ENCODE measurements around the gene TIGD1.
A peak's percentile ranks its signal among the peaks of the same experiment; 100 is the strongest.

Gene TIGD1

GRCh38 chr2:232549655-232550353 is 553 bp downstream of the TIGD1 start:
- ATAC-seq, result no peak
- Mint-ChIP-seq H3K36me3 (peaks cover 52% of the 10 kb centered on the region), H3K9me3 (no peaks in the 10 kb centered on the region), H3K4me3 (peak overlapping the region; percentile 89), H3K27ac (peak overlapping the region; percentile 98), H3K4me1 (peaks cover 63% of the 10 kb centered on the region)
- DNase-seq (ENCODE audit: low spot score in 2 of 2), result no peak

DNA sequence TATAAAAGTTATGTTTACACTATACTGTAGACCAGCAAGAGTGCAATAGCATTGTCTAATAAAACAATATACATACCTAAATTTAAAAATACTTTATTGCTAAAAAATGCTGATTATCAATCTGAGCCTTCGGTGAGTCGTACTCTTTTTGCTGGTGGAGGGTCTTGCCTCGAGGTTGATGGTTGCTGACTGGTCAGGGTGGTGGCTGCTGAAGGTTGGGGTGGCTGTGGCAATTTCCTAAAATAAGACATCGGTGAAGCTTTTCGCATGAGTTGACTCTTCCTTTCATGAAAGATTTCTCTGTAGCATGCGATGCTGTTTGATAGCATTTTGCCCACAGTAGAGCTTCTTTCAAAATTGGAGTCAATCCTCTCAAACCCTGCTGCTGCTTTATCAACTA is 2.4 kb downstream of the TIGD1 start:
- Mint-ChIP-seq H3K4me3 (no peak overlapping the region), H3K27ac (no peak overlapping the region), H3K36me3 (peaks cover 49% of the 10 kb centered on the region), H3K4me1 (peaks cover 60% of the 10 kb centered on the region), H3K9me3 (no peaks in the 10 kb centered on the region)
- no peak for DNase-seq (ENCODE audit: low spot score in 2 of 2)
- no peak for ATAC-seq

GRCh38 chr2:232545511-232546375 is 4.6 kb downstream of the TIGD1 start:
- H3K27ac Mint-ChIP-seq, result peak overlapping the region; percentile 58
- no peak for ATAC-seq
- H3K36me3 Mint-ChIP-seq, result peaks cover 31% of the 10 kb centered on the region
- DNase-seq (ENCODE audit: low spot score in 2 of 2), result no peak
- no peaks in the 10 kb centered on the region for H3K9me3 Mint-ChIP-seq
- H3K4me1 Mint-ChIP-seq, result peaks cover 52% of the 10 kb centered on the region
- H3K4me3 Mint-ChIP-seq, result no peak overlapping the region

DNA sequence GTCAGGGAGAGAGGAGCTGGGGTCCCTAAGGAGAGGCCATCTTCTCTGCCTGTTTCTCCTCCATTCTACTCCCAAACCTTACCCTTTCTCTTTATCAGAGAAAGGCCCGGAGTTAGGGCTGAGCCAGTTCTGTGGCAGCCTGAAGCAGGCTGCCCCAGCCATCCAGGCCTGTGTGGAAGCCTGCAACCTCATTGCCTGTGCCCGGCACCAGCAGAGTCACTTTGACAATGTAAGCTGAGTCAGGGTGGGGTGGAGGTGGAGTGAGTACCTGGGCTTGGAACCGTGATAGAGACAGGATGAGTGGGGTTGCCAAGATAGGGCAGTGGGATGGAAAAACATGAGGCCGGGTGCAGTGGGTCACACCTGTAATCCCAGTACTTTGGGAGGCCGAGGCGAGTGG is 5.7 kb downstream of the TIGD1 start:
- Mint-ChIP-seq H3K27ac (no peak overlapping the region), H3K4me3 (no peak overlapping the region), H3K36me3 (peaks cover 23% of the 10 kb centered on the region), H3K4me1 (peaks cover 50% of the 10 kb centered on the region), H3K9me3 (no peaks in the 10 kb centered on the region)
- DNase-seq (ENCODE audit: low spot score in 2 of 2), result no peak
- no peak for ATAC-seq

DNA sequence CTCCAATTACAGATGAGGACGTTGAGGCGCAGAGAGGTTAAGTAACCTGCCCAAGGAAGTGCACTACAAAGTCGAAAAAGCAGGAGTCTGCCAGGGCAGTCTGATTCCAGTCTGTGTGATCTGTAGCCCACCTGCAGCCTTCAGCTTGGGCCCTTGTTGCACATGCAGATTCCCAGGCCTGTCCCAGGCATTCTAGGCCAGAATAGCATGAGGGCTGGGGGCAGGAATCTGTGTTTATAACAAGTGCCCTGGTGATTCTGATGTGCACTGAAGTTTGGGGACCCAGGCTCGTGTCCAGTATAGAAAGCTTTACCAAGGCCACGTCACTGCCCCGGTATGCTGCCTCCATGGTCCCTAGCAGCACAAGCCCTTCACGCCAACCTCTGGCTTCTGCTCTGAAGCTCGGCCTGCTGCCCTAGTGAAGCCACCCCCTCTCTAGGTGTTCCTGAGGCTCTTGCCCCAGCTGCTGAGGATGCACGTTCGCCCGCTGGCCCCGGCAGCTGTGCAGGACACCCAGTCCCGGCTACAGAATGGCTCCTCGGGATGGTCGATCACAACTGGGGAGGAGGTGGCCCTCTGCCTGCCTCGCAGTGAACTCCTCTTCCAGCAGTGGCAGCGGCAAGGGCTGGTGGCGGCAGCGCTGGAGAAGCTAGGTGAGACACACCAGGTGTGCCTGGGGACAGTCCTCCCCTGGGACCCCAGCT is 6.3 kb downstream of the TIGD1 start:
- H3K36me3 Mint-ChIP-seq, result peaks cover 21% of the 10 kb centered on the region
- H3K9me3 Mint-ChIP-seq, result no peaks in the 10 kb centered on the region
- ATAC-seq (no peak), DNase-seq (ENCODE audit: low spot score in 2 of 2) (no peak)
- H3K27ac Mint-ChIP-seq, result no peak overlapping the region
- H3K4me3 Mint-ChIP-seq, result no peak overlapping the region
- H3K4me1 Mint-ChIP-seq, result peaks cover 44% of the 10 kb centered on the region

DNA sequence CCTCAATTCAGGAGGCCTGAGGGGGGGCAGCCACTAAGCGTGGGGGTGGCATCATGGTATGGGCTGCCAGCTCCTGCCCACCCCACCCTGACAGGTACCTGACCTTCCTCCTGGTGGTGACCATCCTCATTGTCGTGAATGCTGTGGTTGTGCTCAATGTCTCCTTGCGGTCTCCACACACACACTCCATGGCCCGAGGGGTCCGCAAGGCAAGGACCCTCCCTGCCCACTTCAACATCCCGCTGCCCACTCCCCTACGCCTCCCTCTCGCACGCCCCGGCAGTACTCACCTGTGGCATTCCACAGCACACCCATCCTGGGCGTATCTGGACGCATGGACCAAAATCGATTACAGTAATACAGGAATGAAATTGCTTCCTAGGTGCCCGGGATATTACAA is 6.9 kb downstream of the TIGD1 start:
- peaks cover 21% of the 10 kb centered on the region for H3K36me3 Mint-ChIP-seq
- H3K27ac Mint-ChIP-seq, result no peak overlapping the region
- no peak for DNase-seq (ENCODE audit: low spot score in 2 of 2)
- peaks cover 39% of the 10 kb centered on the region for H3K4me1 Mint-ChIP-seq
- no peaks in the 10 kb centered on the region for H3K9me3 Mint-ChIP-seq
- no peak overlapping the region for H3K4me3 Mint-ChIP-seq
- no peak for ATAC-seq

GRCh38 chr2:232542715-232543467 is 7.5 kb downstream of the TIGD1 start:
- ATAC-seq (no peak), DNase-seq (ENCODE audit: low spot score in 2 of 2) (no peak)
- H3K27ac Mint-ChIP-seq, result no peak overlapping the region

GRCh38 chr2:232541961-232542714 is 8.2 kb downstream of the TIGD1 start:
- DNase-seq (ENCODE audit: low spot score in 2 of 2), result no peak
- Mint-ChIP-seq H3K36me3 (peaks cover 18% of the 10 kb centered on the region), H3K27ac (peak overlapping the region; percentile 58), H3K4me3 (no peak overlapping the region), H3K4me1 (peaks cover 39% of the 10 kb centered on the region), H3K9me3 (no peaks in the 10 kb centered on the region)
- ATAC-seq, result no peak

More at GRCh38 chr2:232542715-232543467, 7.5 kb downstream of the TIGD1 start:
- H3K36me3 Mint-ChIP-seq, result peaks cover 21% of the 10 kb centered on the region
- H3K4me3 Mint-ChIP-seq, result no peak overlapping the region
- H3K9me3 Mint-ChIP-seq, result no peaks in the 10 kb centered on the region
- H3K4me1 Mint-ChIP-seq, result peaks cover 39% of the 10 kb centered on the region

DNA sequence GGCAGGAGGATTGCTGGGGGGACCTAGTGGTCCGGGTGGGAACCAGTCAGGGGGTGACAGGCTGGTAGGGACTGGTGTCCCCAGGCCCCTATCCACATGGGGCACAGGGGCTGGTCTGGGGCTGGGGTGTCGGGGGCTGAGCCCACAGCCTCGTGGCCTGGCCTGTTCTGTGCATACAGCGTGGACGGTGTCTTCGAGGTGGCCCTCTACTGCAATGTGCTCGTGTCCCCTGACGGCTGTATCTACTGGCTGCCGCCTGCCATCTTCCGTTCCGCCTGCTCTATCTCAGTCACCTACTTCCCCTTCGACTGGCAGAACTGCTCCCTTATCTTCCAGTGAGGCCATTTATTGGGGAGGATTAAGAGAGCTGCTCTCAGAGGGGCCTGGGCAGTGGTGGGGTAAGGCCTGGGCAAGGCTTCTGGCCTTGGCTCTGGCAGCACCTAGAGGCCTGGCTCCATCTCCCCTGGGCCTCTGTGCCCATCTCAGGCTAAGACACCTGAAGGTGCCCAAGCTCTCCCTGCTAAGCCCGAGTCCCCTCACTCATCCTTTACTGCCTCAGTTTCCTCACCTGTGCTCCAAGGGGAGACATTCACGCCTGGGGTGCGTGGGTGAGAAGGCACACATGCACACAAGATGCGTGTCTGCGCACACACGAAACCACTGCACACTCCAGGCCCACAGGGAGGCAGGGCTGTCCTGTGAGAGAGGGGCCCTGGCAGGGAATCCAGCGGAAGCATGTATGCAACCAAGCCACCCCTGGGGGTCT is 9.0 kb downstream of the TIGD1 start:
- Mint-ChIP-seq H3K4me1 (peaks cover 34% of the 10 kb centered on the region), H3K36me3 (peaks cover 11% of the 10 kb centered on the region), H3K27ac (peak overlapping the region; percentile 58), H3K4me3 (no peak overlapping the region), H3K9me3 (no peaks in the 10 kb centered on the region)
- ATAC-seq (no peak), DNase-seq (ENCODE audit: low spot score in 2 of 2) (no peak)

DNA sequence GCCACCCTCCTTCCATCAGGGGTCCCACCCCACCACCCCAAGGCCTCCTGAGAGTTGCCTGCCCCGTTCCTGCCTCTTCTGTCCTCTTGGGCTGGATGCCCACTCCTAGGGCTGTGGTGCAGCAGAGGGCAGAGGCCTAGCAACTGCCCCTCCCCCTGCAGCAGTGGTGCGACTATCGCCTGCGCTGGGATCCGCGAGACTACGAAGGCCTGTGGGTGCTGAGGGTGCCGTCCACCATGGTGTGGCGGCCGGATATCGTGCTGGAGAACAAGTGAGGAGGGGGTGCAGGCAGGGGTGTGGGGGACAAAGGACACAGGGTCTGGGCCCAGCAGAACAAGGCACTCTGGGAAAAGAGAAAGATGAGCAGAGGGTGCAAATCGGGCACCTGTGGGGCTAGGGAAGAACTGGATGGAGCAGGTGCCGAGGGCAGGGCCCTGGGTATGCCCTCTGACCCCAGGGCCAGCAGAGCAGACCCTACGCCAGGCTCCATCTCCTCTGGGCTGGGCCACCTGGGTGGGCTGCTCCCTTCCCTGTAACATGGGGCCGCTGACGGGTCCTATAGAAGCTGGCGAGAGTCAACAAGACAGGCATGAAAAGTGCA is 9.8 kb downstream of the TIGD1 start:
- no peak overlapping the region for H3K4me3 Mint-ChIP-seq
- no peak overlapping the region for H3K27ac Mint-ChIP-seq
- no peak for ATAC-seq
- peaks cover 6% of the 10 kb centered on the region for H3K36me3 Mint-ChIP-seq
- DNase-seq (ENCODE audit: low spot score in 2 of 2), result no peak
- H3K4me1 Mint-ChIP-seq, result peaks cover 32% of the 10 kb centered on the region
- no peaks in the 10 kb centered on the region for H3K9me3 Mint-ChIP-seq

- Mint-ChIP-seq H3K36me3 (no peaks in the 10 kb centered on the region), H3K9me3 (no peaks in the 10 kb centered on the region), H3K4me3 (no peak within 1 kb of the TSS), H3K27ac (no peak within 1 kb of the TSS), H3K4me1 (peaks cover 28% of the 10 kb centered on the region)
- DNase-seq (ENCODE audit: low spot score in 2 of 2), result no peak
- ATAC-seq, result no peak
These were observed 10.8 kb downstream of the TIGD1 start, which contains the start of gene CHRNG for GRCh38 chr2:232539298-232540231. Gene CHRNG (plus strand): TSS chr2:232539692. CDS start chr2:232539748, 56 bp downstream.

DNA sequence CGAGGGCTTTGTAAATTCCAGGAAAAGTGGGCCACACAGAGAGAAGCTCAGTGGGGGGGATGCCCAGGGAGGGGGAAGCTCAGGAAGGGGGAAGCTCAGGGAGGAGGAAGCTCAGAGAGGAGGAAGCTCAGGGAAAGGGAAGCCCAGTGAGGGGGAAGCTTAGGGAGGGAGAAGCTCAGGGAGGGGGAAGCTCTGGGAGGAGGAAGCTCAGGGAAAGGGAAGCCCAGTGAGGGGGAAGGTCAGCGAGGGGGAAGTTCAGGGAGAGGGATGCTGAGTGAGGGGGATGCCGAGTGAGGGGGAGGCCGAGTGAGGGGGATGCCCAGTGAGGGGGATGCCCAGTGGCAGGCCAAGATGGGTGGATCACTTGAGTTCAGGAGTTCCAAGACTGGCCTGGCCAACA is 11.7 kb downstream of the TIGD1 start:
- H3K4me1 Mint-ChIP-seq, result peaks cover 22% of the 10 kb centered on the region
- no peak overlapping the region for H3K4me3 Mint-ChIP-seq
- H3K27ac Mint-ChIP-seq, result no peak overlapping the region
- H3K9me3 Mint-ChIP-seq, result no peaks in the 10 kb centered on the region
- DNase-seq (ENCODE audit: low spot score in 2 of 2) (no peak), ATAC-seq (no peak)
- no peaks in the 10 kb centered on the region for H3K36me3 Mint-ChIP-seq

DNA sequence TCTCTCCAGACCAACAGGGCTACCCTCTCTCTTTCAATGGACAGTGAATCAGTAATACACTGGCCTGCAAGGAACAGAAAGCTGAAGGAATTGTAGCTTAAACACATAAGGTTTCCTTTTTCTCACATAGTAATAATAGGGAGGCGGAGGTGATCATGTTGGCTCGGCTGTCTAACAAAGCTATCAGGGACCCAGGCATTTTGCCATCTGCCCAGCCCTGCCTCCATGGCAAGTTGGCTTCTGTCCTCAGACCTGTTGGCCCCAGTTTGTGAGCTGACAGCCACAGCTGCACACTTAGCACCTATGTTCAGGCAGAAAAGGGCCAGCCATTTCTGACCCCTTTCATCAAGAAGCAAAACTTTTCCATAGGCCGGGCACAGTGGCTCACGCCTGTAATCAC is 12.9 kb downstream of the TIGD1 start:
- ATAC-seq, result no peak
- Mint-ChIP-seq H3K4me1 (peaks cover 10% of the 10 kb centered on the region), H3K27ac (no peak overlapping the region), H3K4me3 (no peak overlapping the region), H3K9me3 (no peaks in the 10 kb centered on the region), H3K36me3 (no peaks in the 10 kb centered on the region)
- no peak for DNase-seq (ENCODE audit: low spot score in 2 of 2)
